Measurements from ENCODE around the gene MFNG.

Gene MFNG

DNA sequence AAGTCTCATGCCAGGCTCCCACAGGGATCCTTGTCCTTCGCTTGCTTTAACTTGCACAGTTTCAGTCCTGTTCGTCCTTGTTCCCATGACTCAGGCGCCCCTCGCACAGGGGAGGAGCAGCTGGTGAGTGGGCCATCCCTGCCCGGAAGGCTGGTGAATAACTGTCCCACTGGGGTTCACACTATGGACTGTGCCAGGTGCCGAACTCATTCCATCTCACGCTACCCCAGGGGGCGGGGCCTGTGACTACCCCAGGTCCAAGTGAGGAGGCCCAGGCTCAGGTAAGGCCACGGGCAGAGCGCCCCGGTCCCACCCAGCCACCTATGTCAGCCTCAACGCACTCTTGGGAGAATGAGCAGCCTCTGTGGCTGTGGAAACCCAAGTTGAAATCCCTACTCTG, 40.2 kb upstream of the MFNG start:
- in situ Hi-C loops (cut with HindIII; ENCODE audit: low sequenced_read_pairs) = no loop called here
- no peak for DNase-seq (ENCODE audit: low read depth)
- no peak overlapping the region for H3K4me3 ChIP-seq (ENCODE audit: low read depth, low read length)
- TF ChIP-seq, protein P1, sequence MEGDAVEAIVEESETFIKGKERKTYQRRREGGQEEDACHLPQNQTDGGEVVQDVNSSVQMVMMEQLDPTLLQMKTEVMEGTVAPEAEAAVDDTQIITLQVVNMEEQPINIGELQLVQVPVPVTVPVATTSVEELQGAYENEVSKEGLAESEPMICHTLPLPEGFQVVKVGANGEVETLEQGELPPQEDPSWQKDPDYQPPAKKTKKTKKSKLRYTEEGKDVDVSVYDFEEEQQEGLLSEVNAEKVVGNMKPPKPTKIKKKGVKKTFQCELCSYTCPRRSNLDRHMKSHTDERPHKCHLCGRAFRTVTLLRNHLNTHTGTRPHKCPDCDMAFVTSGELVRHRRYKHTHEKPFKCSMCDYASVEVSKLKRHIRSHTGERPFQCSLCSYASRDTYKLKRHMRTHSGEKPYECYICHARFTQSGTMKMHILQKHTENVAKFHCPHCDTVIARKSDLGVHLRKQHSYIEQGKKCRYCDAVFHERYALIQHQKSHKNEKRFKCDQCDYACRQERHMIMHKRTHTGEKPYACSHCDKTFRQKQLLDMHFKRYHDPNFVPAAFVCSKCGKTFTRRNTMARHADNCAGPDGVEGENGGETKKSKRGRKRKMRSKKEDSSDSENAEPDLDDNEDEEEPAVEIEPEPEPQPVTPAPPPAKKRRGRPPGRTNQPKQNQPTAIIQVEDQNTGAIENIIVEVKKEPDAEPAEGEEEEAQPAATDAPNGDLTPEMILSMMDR (IDR thresholded peaks at IDR 0.05; ENCODE audit: low read depth, low read length, missing control alignments) = no peak

DNA sequence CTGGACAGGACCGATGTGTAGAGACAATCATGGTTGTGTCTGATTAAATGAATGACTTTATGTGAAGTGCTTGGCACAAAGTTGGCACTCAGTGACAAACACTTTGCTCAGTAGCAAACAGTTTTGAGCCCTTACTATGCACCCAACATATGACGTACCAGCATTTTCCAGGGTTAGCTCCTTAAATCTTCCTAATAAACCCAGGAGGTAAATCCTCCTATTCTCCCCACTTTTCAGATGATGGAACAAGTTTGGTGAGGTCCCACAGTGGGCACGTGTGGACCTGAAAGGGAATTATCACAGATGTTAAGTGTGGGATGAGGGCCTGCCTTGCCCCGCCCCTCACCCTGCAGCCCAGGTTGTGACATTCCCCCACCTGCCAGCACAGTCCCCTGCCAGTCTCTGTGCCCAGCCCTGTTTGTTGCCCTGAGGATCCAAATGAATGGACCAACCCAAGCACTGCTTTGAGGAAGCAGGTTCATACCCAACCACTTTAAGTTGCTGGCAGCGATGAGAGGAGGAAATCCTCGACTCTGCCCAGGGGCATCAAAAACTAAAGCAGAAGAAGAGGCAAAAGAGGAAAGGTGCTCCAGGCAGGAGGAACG, 39.7 kb upstream of the MFNG start:
- in situ Hi-C loops (cut with HindIII; ENCODE audit: low sequenced_read_pairs) = no loop called here
- no peak overlapping the region for H3K4me3 ChIP-seq (ENCODE audit: low read depth, low read length)
- TF ChIP-seq, protein P1 (IDR thresholded peaks at IDR 0.05; ENCODE audit: low read depth, low read length, missing control alignments) = no peak
- no peak for DNase-seq (ENCODE audit: low read depth)

DNA sequence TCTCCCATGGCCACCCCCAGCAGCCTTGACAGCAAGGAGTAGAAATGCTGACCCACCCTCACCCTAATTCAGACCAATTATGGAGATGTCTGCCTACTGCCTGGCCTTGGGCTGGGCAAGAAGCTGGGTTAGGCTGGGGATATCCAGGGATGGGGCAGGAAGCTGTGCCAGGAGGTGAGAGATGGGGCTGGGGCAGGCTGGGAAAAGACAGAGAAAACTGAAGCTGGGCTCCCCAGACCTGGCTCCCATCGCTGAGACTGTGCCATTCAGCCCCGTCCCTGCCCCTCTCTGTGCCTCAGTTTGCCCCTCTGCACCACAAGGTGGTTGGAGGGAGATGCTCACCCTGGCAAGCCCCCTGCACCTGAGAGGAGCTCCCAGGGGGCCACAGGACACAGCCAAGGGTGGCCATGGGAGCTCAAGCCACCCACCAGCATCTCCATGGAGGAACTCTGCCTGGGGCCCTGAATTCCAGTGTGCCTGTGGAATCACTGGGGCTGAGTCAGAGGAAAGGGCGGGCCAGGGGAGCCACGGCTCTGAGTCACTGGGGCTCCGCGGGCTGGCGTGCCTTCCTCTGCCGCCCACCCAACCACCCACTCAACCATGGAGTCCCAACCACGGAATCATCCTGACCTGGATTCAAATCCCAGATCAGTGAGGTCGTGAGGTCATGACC, 39.0 kb upstream of the MFNG start:
- H3K4me3 ChIP-seq (ENCODE audit: low read depth, low read length) = no peak overlapping the region
- no peak for DNase-seq (ENCODE audit: low read depth)
- in situ Hi-C loops (cut with HindIII; ENCODE audit: low sequenced_read_pairs) = no loop called here
- TF ChIP-seq, protein P1 (IDR thresholded peaks at IDR 0.05; ENCODE audit: low read depth, low read length, missing control alignments) = no peak

DNA sequence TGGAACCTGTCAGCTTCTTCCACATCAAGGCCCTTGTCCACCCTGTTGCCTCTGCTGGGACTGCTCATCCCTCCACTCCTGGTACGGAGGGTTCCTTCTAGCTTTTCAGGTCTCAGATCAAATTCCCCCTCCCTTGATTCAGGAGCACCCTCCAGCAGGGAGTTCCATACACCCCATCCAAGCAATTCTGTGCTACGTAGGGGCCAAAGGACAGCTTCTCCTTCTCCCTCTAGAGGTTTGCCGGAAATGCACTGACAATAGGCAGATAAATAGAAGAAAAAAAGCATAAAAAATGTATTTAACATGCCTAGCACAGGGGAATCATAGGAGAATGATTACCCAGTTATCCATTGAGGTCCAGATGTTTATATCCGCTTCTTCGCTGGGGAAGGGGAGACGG, 36.3 kb upstream of the MFNG start:
- H3K4me3 ChIP-seq (ENCODE audit: low read depth, low read length) = no peak overlapping the region
- in situ Hi-C loops (cut with HindIII; ENCODE audit: low sequenced_read_pairs) = no loop called here
- DNase-seq (ENCODE audit: low read depth) = no peak
- TF ChIP-seq, protein P1 (IDR thresholded peaks at IDR 0.05; ENCODE audit: low read depth, low read length, missing control alignments) = peak; percentile 24

DNA sequence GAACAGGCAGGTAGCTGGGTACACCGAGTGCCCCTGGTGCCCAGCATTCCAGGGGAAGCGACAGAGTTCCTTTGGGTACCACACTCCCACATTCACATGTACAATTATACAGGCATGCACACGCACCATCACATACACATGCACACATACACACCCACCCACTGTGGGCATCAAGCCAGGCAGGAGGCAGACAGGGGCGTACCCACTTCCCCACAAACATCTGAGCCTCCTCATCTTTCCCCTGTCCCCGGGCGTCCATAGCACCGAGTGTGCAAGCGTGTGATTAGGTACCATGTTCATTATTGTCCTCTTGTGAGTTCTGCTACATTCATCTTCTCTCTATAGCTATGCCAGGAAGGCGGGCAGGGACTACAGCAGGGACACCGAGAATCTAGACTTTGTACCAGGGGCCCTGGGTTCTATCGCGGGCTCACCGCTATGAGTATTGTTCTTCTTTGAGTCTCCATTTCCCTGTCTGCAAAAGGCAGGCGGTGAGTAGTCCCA, 35.1 kb upstream of the MFNG start:
- in situ Hi-C loops (cut with HindIII; ENCODE audit: low sequenced_read_pairs) = no loop called here
- TF ChIP-seq, protein P1 (IDR thresholded peaks at IDR 0.05; ENCODE audit: low read depth, low read length, missing control alignments) = no peak
- no peak for DNase-seq (ENCODE audit: low read depth)
- H3K4me3 ChIP-seq (ENCODE audit: low read depth, low read length) = no peak overlapping the region

DNA sequence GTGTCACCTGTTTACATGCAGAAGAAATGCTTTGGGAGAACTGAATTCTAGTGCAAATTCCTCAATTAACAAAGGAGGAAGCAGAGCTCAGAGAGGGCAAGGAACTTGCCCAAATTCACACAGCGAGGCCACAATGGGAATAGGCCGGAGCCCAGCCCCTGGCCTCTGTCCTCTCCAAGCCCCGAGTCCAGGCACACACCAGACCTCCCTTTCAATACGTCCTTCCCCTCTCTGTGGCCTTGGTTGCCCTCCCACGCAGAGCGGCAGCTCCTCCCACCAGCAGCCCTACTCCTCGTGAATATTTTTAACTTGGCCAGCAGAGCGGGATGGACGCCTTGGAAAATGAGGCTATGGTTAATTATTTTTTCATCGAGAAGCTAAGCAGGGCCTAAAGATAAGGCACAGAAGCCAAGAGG, 34.6 kb upstream of the MFNG start:
- TF ChIP-seq, protein P1 (IDR thresholded peaks at IDR 0.05; ENCODE audit: low read depth, low read length, missing control alignments) = no peak
- H3K4me3 ChIP-seq (ENCODE audit: low read depth, low read length) = no peak overlapping the region
- no peak for DNase-seq (ENCODE audit: low read depth)
- in situ Hi-C loops (cut with HindIII; ENCODE audit: low sequenced_read_pairs) = no loop called here
